Measurements from ENCODE around the gene RAPGEF4.
A peak's percentile ranks its signal among the peaks of the same experiment; 100 is the strongest.
"Not testable (repeated sequence)": the region's sequence is repeated elsewhere in the genome, so short reads cannot be mapped to it uniquely, and the experiment has no call there.

RAPGEF4 gene

DNA sequence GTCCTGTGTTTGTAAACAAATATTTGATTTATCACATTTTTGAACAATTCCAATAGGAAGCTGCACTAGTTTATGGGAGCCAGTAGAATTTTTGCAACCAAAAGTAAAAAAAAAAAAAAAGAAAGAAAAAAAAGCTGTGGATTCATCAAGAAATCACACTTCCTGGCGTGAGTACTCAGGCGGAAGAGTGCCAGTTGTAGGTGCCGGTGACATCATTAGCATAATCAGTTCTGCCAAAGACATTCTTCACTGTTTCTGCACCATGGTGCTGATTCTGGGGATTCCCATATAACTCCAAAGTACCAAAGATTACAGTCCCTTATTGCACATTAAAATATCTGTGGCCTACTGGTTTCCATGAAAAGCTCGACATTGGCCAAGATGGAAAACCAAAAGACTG lies 32.8 kb downstream of the RAPGEF4 start:
- DNase-seq (ENCODE audit: low read depth) = no peak
- H3K4me3 ChIP-seq (ENCODE audit: low read depth, low read length) = no peak overlapping the region

DNA sequence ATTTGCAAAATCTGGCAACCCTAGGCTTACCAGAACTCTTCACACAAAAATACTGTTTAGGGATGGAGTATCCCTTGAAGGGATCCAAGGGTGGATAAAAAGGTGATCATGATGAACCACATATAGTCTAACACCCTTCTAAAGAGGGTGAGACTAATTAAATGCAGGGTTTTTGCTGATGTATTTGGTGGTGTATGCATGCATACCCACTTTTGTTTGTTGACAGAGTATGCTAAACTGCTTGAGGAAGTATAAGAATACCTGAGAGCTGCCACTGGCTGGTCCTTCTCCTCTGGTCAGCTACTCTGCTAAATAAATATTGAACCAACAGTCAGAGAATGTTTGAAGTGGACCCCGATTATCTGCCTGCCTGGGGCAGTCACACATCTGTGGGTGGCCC lies 34.2 kb downstream of the RAPGEF4 start:
- no peak overlapping the region for H3K4me3 ChIP-seq (ENCODE audit: low read depth, low read length)
- no peak for DNase-seq (ENCODE audit: low read depth)

DNA sequence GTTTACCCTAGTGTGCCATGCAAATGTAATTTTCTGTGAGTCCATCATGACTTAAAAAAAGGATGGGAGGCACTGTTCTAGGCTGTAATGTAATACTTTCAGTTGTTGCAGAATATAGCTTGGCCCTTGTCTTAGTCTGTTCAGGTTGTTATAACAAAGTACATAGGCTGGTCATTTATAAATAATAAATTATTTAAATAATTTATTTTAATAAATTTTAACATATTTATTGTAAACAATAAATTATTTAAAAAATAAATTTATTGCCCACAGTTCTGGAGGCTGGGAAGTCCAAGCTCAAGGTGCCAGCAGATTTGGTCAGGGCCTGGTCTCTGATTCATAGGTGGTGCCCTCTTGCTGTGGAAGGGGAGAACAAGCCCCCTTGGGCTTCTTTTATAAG lies 35.2 kb downstream of the RAPGEF4 start:
- H3K4me3 ChIP-seq (ENCODE audit: low read depth, low read length) = no peak overlapping the region
- no peak for DNase-seq (ENCODE audit: low read depth)

DNA sequence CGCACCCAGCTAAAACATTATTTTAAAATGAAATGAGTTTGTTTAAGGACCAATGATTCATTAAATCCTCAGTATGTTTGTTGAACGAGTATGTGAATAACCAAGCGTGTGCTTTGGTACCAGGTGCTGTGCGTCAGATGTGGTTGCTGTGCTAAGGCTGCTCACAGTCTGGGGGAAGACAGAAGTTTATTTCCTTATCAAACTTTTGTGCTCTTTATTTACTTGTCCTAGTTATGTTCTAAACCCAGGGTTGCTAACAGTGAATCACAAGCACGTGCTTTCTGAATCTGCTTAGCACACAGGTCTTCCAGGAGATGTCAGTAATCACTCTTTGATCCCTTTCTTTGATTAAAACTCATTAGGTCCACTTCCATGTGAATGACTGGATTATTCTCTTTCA lies 37.0 kb downstream of the RAPGEF4 start:
- DNase-seq (ENCODE audit: low read depth) = no peak
- no peak overlapping the region for H3K4me3 ChIP-seq (ENCODE audit: low read depth, low read length)

DNA sequence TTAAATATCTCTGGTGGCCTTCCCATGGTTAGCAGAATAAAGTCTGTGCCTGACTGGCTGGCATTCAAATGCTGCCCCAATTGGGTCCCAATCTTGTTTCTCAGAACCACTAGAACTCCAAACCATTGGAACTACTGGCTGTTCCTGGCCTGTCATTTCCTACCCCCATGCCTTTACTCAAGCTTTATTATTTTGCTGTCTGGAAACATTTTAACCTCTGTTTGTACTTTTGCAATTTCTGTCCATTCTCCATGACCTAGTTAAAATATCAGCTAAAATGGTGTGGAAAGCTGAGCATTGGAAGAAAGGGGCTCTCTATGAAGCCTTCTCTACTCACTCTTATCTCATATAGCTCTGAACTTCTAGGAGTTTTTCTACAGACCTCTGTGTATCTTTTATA lies 38.7 kb downstream of the RAPGEF4 start:
- no peak overlapping the region for H3K4me3 ChIP-seq (ENCODE audit: low read depth, low read length)
- DNase-seq (ENCODE audit: low read depth) = no peak

DNA sequence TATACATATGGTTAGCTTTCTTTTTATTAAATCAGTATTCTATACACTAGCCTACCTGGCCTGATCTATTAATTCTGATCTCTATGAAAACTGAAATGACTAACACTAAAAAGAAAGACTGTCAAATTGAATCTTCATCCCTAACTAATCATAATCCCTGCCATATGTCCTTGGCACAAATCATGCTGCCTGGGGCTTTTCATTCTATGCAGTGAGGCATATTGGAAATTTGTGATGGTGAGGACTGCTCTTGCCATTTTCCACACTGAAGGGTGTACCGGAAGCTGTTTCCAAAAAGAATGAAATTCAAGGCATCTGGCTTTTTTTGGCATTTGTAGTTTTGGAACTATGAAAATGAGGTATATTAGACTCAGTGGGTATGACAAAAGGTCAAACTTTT lies 39.7 kb downstream of the RAPGEF4 start:
- H3K4me3 ChIP-seq (ENCODE audit: low read depth, low read length) = no peak overlapping the region
- no peak for DNase-seq (ENCODE audit: low read depth)

DNA sequence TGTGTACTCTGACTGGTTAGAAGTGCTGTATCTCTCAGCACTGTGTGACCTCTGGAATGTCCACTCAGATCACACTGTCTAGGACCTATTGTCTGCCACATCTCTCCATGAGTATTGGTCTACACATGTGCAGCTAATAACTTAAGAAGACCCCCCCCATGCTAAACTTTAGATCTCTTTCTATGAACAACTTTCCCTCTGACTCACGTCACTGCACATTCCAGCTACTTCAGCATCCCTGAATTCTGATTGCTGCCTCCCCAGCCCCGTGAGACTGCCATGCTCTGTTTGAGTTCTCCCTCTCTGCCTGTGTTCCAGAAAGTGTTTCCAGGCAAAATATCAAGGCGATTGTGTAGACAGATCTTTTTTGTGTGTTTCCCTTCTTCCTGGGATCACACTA lies 41.8 kb downstream of the RAPGEF4 start:
- DNase-seq (ENCODE audit: low read depth) = no peak
- no peak overlapping the region for H3K4me3 ChIP-seq (ENCODE audit: low read depth, low read length)

DNA sequence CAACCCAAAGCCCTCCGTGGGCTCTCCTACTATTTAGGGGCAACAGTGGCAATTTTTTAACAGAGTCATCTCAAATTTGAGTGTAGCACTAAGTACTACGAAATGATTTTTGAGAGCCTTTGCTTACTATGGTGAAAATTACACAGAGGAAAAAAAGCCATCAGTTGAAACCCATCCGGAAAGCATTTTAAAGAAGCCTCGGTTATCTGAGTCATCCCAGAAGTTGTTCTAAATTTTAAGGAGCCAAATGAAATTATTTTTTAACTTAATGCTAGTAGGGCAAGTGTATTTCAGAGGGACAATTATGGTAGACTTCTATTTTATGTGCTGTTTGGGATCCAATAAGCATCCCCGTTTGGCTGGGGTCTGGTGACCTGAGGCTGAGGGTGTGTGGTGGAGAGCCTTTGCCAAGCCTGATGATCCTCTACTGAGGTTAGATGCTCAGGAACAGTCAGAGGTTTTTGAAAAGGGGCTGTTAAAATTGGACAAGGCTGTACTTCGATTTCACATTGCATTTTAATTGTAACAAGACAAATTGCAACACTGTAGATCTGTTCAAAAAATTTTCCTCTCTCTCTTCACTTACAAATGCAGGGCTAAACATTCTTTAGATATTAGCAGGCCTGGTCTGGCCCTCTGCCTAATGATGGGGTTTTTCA lies 47.0 kb downstream of the RAPGEF4 start:
- no peak for DNase-seq (ENCODE audit: low read depth)
- H3K4me3 ChIP-seq (ENCODE audit: low read depth, low read length) = no peak overlapping the region

DNA sequence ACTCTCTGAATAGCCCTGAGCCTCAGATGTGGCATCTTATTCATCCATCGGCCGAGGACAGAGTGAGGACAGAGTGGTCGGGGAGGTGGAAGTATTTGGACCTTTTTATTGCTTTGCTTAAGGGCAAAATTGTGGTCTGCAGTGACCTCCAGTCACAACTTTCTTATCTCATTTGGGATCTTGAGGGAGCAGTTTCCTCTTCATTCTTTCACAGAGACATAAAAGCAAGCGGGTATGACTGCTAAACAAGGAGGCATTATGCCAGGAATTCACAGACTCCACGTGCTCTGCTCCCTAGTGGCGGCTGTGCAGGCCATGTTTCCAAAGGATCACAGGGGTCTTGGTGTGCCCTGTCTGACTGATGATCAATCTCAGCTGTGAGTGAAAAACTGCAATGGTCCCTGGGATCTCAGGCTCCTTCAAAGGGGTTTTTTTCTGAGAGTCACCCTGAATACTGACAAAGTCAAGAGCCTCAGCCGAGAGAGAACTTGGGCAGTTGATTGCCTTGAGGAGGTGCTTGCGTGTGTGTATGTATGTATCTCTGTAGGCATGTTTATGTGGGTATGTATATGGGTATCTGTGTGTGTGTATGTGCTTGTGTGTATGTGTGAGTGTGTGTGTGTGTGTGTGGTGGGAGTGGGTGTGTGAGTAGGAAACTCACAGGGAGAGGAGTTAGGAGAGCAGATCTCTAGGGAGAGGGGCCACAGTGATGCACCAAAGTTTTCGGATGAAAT lies 47.7 kb downstream of the RAPGEF4 start:
- peak; percentile 84 for DNase-seq (ENCODE audit: low read depth)
- no peak overlapping the region for H3K4me3 ChIP-seq (ENCODE audit: low read depth, low read length)

DNA sequence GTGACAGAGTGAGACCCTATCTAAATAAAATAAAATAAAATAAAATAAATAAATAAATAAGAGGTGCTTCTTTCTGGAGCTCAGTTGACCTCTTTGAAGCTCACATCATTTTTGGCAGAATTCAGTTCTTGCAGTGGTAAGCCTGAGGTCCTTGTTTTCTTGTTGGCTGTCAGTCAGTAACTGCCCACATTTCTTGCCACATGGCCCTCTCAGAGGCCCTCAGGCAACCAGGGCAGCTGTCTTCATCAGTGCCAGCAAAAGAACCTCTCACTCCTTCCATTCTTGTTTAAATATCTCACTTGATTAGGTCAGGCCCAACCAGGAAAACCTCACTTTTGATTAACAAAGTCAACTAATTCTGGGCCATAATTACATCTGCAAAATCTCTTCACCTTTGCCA lies 53.2 kb downstream of the RAPGEF4 start:
- H3K4me3 ChIP-seq (ENCODE audit: low read depth, low read length) = no peak overlapping the region
- no peak for DNase-seq (ENCODE audit: low read depth)

DNA sequence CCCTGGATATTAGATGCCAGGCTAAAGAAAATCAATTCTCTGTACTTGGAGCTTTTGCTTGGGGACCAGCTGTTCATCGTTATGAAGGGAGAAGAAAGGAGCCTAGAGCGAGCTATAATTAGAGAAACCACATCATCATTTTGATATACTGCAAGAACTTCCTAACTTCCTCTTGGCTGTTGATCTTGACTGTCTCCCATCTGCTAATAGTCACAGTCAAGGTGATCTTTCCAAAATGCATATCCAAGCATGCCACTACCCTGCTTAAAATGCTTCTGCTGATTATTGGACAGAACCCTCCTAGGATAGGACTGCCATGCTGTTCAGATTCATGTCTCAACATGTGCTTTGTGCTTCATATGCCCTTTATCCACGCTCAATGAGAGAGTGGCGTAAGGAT lies 54.8 kb downstream of the RAPGEF4 start:
- no peak overlapping the region for H3K4me3 ChIP-seq (ENCODE audit: low read depth, low read length)
- DNase-seq (ENCODE audit: low read depth) = no peak

DNA sequence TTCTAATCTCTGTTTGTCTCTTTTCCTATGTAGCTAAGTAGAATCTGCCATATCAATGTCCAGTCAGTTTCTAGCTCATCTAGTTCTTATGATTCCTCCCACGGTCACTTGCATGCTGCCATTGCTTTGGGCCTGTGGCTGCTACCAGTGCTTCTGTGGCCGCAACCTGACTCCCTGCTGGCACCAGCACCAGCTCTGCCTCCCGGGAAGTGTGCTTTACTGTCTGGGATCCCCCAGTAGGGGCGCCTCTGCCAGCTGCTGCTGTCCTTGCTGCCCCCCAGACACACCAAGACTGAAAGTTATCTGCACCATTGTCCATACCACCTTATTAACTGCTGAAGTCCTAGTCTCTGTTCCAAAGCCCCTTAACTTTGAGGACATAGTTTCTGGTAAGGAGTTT lies 56.3 kb downstream of the RAPGEF4 start:
- no peak overlapping the region for H3K4me3 ChIP-seq (ENCODE audit: low read depth, low read length)

DNA sequence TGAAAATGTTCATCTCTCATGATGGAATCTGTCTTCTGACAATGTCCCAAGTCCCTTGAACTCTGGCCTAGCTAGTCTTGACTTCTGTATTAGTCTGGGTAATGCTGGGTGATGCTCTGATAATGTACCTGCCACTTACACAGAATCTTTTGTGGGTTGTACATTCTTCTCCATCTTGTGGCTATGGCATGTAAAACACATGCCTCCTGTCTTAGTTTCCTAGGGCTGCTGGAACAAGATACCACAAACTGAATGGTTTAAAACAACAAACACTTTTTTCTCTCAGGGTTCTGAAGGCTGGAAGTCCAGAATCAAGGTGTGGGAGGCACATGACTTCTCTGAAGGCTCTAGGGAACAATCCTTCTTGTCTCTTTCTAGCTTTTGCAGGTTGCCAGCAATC lies 57.1 kb downstream of the RAPGEF4 start:
- DNase-seq (ENCODE audit: low read depth) = no peak

More for the DNA sequence above, 56.3 kb downstream of the RAPGEF4 start:
- DNase-seq (ENCODE audit: low read depth) = no peak

DNA sequence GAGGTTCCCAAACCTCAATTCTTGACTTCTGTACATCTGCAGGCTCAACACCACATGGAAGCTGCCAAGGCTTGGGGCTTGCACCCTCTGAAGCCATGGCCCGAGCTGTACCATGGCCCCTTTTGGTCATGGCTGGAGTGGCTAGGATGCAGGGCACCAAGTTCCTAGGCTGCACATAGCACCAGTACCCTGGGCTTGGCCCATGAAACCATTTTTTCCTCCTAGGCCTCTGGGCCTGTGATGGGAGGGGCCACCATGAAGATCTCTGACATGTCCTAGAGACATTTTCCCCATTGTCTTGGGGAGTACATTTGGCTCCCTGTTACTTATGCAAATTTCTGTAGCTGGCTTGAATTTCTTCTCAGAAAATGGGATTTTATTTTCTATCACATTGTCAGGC lies 67.7 kb downstream of the RAPGEF4 start:
- H3K4me3 ChIP-seq (ENCODE audit: low read depth, low read length); DNase-seq (ENCODE audit: low read depth): not testable (repeated sequence)

More for the DNA sequence above, 57.1 kb downstream of the RAPGEF4 start:
- H3K4me3 ChIP-seq (ENCODE audit: low read depth, low read length) = no peak overlapping the region

DNA sequence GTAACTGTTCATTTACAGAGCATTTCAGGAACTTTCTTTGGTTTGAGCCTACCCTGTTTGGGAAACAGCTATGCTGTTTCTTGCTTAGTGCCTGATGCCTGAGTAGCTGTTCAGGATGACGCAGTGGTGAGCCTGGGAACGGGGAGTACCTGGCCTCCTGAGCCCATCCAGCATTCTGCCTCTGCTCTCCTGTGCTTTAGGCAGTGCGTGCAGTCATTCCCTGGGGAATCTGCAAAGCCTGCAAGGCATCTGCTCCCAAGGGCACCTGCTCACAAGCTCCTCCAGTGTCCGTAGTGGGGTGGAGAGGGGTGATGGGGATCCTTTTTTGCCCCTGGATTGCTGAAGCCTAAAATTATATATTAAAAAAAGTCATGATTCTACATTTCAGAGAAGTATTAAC lies 68.8 kb downstream of the RAPGEF4 start:
- DNase-seq (ENCODE audit: low read depth) = no peak
- H3K4me3 ChIP-seq (ENCODE audit: low read depth, low read length) = no peak overlapping the region

DNA sequence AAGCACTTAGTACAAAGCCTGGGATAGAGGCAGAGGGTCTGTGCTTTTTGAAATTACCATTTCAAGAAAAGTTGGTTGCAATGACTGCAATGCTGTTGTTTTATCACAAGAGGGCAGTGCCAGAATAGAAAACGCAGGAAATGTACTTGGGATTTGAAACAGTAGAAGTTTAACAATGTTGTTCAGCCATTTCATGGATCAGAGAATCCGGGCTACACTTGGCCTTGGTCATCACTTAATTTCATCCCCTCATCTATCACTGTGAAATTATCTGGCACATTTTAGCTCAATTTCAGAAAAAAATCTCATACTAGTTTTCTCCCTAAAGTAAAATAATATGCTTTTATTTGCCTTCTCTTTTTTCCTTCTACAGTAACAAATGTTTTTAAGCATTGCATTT lies 70.8 kb downstream of the RAPGEF4 start:
- H3K4me3 ChIP-seq (ENCODE audit: low read depth, low read length) = no peak overlapping the region
- peak; percentile 24 for DNase-seq (ENCODE audit: low read depth)

DNA sequence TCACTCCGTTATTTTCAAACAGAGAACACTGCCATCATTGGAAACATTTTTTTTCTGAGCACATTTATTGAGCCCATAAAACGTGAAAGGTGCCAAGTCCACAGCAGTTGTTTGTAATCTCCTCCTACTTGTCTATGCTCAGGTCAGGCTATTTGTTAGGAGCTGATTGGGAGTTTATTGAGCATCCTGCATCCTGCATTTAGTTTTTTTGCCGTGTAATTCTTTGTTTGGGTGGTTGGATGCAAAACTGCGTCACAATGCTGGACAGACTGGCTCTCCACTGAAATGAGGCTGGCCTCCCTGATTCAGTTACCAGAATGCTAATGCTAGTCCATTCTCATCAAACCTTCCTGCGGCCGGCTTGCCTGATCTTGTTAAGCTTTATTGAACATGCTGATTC lies 71.4 kb downstream of the RAPGEF4 start:
- no peak for DNase-seq (ENCODE audit: low read depth)
- no peak overlapping the region for H3K4me3 ChIP-seq (ENCODE audit: low read depth, low read length)

DNA sequence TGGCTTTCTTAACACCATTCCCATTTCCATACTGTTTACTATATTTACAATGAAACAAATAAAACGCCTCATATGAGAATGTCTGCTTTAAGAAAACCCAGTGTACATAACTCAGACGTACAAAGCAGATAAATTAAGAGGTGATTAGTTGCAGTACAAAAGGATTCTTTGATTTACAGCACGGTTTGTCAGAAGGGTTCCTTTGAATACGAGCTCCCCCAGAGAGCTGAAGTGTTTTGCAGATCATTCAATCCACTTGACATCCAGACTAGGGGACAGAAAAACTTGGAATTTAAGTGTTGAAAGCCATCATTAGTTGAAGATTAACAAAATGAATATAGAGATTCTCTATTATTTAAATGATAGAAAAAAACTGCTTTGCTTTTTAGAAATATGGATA lies 72.5 kb downstream of the RAPGEF4 start:
- DNase-seq (ENCODE audit: low read depth) = no peak
- H3K4me3 ChIP-seq (ENCODE audit: low read depth, low read length) = no peak overlapping the region

DNA sequence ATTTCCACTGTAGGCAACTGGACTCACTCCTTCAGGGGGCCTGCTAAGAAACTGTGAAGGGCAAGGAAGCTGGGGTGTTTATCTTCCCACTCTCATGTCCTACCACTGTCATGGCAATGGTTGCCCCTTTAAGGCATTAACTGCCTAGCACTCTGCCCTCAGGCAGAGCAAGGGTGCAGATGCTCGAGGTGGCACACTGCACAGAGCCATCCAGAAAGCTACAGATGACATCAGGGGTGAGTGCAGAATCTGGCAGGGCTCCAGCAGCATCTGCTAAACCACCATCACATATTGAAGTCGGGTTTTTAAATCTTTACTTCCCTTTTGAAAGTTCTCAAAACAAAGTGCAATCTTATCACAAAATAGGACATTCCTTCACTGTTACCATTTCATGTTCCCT lies 75.4 kb downstream of the RAPGEF4 start:
- no peak for DNase-seq (ENCODE audit: low read depth)
- H3K4me3 ChIP-seq (ENCODE audit: low read depth, low read length) = no peak overlapping the region

DNA sequence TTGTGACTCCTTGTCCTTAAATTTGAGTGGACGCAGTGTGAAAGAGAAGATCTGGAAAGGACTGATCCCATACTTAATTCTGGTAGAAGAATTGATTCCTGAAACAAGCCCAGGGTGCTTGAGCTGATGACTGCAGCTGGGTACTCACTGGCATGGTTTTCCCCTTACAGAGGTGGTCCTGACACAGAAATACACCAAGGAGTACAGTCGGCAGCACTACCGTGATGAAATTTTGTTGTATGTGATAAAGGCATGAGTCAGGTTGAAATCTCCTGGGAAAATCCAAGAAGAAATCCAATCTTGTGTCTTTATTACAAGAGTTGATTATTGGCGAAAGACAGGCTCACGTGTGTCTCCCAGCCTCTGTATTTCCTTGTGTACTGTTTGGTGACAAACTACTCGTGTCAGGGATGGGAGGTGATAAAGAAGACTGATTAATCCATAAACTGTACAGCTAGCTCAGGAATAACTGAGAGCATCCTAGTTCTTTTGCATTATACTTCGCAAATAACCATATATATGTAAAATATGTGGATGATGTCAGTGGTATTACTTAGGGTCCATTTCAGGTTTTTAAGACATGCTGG lies 76.6 kb downstream of the RAPGEF4 start:
- no peak for DNase-seq (ENCODE audit: low read depth)
- H3K4me3 ChIP-seq (ENCODE audit: low read depth, low read length) = no peak overlapping the region

DNA sequence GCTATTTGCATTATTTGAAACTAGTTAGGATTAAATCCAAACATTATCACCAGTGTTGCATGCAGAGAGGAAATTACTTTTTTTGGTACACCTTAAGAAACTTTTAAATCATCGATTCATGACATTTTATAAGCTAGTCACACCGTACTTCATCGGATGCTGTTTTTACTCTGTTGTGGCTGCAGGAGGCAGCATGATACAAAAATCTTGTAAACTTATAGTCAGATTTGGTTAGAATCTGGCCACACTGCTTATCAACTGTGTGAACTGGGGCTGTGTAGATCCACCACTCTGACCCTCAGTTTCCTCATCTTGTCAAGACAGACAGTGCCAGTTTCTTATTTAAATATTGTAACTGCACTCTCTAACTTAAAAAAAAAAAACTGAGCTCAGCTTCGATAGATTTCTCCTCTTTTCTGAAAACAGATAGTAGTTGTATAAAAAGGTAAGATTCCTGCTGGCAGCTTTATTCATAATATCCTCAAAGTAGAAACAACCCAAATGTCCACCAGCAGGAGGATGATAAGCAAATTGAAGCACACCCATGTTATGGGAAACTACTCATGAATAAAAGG lies 77.8 kb downstream of the RAPGEF4 start:
- DNase-seq (ENCODE audit: low read depth) = no peak
- H3K4me3 ChIP-seq (ENCODE audit: low read depth, low read length) = no peak overlapping the region

Data from skeletal muscle cell (primary cell).